Islet precursor cell (in vitro differentiated cells): ENCODE data around the gene TENM3.

Source experiments
- DNase-seq: peaks from one replicate; pipeline ENCODE4 v3.0.0-alpha.2; 2018

TENM3 gene

GRCh38 chr4:182415116-182415515 lies 171.9 kb downstream of the TENM3 start:
- DNase-seq, result no peak

GRCh38 chr4:182416067-182416466 lies 172.9 kb downstream of the TENM3 start:
- DNase-seq, result no peak

- no peak for DNase-seq
Measured at GRCh38 chr4:182418054-182418734, 175.0 kb downstream of the TENM3 start.

GRCh38 chr4:182420189-182420588 lies 177.0 kb downstream of the TENM3 start:
- DNase-seq, result no peak

GRCh38 chr4:182421753-182422152 lies 178.6 kb downstream of the TENM3 start:
- no peak for DNase-seq

- no peak for DNase-seq
Measured at GRCh38 chr4:182425302-182425701, 182.1 kb downstream of the TENM3 start.

GRCh38 chr4:182426901-182427300 lies 183.7 kb downstream of the TENM3 start:
- DNase-seq, result no peak

- no peak for DNase-seq
Measured at GRCh38 chr4:182427554-182427953, 184.4 kb downstream of the TENM3 start.

GRCh38 chr4:182429896-182430295 lies 186.7 kb downstream of the TENM3 start:
- DNase-seq, result no peak

GRCh38 chr4:182432819-182433218 lies 189.6 kb downstream of the TENM3 start:
- no peak for DNase-seq

GRCh38 chr4:182434720-182435119 lies 191.5 kb downstream of the TENM3 start:
- no peak for DNase-seq

GRCh38 chr4:182435401-182435800 lies 192.2 kb downstream of the TENM3 start:
- DNase-seq, result no peak

GRCh38 chr4:182443070-182443469 lies 199.9 kb downstream of the TENM3 start:
- no peak for DNase-seq

- peak; percentile 67 for DNase-seq
Measured at GRCh38 chr4:182447767-182448280, 204.6 kb downstream of the TENM3 start.

- DNase-seq, result peak; percentile 97
Measured at GRCh38 chr4:182448281-182449151, 205.3 kb downstream of the TENM3 start.

GRCh38 chr4:182449186-182449929 lies 206.2 kb downstream of the TENM3 start:
- no peak for DNase-seq

- DNase-seq, result no peak
Measured at GRCh38 chr4:182449930-182450439, 206.8 kb downstream of the TENM3 start.

GRCh38 chr4:182451441-182451840 lies 208.2 kb downstream of the TENM3 start:
- no peak for DNase-seq

- DNase-seq, result no peak
Measured at GRCh38 chr4:182453830-182454229, 210.6 kb downstream of the TENM3 start.

- no peak for DNase-seq
Measured at GRCh38 chr4:182454440-182455013, 211.3 kb downstream of the TENM3 start.

- no peak for DNase-seq
Measured at GRCh38 chr4:182465114-182465513, 221.9 kb downstream of the TENM3 start.

GRCh38 chr4:182465979-182466378 lies 222.8 kb downstream of the TENM3 start:
- no peak for DNase-seq

GRCh38 chr4:182470215-182470614 lies 227.0 kb downstream of the TENM3 start:
- DNase-seq, result no peak
